Pons (tissue), 1 donor: ENCODE measurements around the gene ARHGAP1.
"Not testable (repeated sequence)": the region's sequence is repeated elsewhere in the genome, so short reads cannot be mapped to it uniquely, and the experiment has no call there.

Experiments used
- DNase-seq: peaks from one replicate; pipeline ENCODE4 v3.0.0-alpha.2; 2016; ENCODE audit warnings: low spot score

Gene ARHGAP1

DNA sequence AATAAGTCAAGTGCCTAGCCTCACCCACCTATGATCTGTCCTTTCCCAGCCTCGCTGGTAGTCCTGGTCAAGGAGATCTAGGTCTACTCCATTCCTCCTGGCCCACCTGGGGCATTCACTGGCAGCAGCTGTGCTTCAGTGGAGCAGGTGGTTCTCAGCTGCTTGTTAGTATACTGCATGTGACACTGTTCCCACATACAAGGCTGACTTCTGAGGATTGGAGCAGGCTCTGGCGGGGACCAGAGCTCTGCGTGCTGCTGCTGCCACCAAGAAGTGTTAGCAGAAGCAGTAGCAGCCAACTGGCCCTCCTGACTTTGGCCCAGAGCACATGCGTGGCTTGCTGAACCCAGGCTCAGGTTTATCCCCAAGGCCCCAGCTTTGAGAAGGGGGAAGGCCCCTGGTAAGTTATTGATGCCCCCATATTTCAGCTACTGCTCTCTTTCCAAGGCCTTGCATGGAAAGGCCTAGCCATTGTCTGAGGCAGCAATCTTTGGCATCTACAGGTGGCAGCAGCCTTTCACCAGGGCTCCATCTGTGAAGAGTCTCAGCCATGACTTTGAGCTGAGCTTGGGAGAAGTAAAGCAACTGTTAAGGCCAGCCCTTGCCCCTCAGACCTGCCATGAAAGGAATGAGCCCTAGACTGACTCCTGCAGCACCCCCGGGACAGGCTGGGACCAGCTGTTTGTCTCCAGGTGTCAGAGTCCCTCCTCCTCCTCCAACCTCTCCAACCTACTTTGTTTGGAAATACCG is 26.5 kb downstream of the ARHGAP1 start:
- DNase-seq: no peak

DNA sequence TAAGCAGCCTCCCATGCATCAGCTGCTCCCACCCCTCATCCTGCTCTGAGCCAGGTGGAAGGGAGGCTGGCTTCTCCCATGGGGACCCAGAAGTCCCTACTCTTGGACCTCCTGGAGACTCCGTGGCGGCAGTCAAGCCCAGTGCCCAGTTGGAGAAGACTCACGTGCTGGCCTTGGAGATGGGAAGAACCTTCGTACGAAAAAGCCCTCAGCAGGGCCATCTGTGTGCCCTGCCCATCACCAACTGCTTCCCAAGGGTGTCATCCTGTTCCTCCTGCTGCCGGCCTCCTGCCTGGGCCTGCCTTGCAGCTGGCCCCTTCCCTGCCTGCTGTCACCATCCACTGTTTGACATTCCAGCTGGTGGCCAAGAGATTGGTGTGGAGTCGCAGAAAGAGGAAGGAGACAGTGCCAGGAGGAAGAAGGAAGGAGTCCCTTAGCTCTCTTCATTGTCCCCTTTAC is 28.0 kb downstream of the ARHGAP1 start:
- DNase-seq: no peak

- DNase-seq: no peak
Measured at GRCh38 chr11:46671958-46672315, 28.5 kb downstream of the ARHGAP1 start.

DNA sequence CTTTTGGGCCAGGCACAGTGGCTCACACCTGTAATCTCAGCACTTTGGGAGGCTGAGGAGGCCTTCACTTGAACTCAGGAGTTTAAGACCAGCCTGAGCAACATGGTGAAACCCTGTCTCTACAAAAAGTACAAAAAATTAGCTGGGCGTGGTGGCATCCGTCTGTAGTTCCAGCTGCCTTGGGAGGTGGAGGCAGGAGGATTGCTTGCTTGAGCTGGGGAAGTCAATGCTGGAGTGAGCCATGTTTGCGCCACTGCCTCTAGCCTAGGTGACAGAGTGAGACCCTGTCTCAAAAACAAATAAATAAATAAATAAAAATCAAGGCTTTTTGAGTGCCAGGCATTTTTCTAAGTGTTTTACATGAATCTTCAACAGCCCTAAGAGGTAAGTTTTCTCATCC is 29.9 kb downstream of the ARHGAP1 start:
- DNase-seq: not testable (repeated sequence)

DNA sequence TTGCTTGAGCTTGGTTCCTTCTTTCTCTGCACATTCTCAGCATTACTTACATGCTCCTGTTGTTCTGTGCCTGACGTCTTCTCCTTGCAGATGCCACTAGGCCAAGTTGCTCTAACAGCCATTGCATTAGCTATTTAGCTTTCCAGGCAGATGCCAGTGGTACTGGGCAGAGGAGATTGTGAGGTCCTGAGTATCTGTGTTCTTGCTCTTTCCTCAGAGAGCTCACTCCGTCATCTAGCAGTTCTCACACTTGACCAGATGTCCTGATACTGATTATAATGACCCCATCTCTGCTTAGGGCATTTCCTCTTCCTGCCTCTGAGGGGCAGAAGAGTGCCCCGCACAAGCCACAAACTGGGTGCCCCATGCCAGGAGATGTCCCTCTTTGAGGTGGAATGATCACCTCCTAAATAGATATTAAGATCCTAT is 30.7 kb downstream of the ARHGAP1 start:
- DNase-seq: peak; percentile 52

GRCh38 chr11:46668480-46669085 is 31.8 kb downstream of the ARHGAP1 start:
- no peak for DNase-seq

DNA sequence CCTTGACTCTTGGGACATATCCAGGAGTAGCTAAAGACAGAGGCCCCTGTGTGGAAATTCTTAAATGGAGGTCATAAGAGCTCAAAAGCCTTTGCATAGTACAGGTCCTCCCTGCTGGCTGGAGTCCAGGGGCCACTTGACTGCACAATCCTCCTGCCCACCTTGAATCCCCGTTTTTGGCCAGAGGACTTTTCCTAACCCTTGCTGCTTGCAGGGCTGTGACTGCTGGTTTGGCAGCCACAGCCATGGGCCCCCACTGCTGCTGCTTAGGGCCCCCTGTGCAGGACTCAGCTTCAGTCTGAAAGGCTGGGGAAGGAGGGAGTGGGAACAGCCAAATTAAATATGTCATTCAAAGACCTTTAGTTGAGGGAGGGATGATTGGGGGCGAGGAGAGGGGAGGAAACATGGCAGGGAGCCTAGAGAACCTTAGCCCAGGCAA is 33.4 kb downstream of the ARHGAP1 start:
- DNase-seq: no peak

DNA sequence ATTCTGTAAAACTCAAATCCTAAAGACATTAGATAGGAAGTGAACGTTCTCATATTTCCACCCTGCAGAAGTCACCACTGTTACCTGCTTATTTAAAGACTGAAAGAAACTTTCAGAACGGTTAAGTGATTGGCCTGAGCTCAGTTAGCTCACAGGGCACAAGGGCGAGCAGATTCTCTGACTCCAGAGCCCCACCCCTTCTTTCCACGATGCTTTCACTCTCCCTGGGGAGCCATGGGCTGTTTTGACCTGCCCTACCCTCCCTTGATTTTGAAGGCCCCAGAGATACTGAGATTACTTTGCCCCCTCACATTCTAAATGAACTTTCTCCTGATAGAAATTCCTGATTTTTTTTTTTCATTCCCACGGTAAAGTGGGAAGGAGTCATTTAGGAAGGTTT is 33.9 kb downstream of the ARHGAP1 start:
- DNase-seq: no peak

DNA sequence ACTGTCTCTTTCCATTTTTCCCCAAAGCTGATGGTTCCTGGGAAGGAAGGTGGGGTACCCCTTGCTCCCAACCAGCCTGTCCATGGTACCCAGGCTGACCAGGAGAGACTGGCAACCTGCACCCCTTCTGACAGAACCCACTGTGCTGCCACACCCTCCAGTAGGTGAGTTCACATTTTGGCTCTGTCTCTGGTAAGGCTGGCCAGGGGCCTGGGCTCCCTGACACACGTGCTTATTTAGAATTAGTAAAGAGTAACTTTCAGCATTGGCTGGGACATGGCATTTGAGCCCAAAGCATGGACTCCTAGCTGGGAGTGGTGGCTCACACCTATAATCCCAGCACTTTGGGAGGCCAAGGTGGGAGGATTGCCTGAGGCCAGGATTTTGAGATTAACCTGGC is 35.1 kb downstream of the ARHGAP1 start:
- DNase-seq: no peak

- DNase-seq: no peak
Measured at GRCh38 chr11:46664612-46665011, 35.8 kb downstream of the ARHGAP1 start.

DNA sequence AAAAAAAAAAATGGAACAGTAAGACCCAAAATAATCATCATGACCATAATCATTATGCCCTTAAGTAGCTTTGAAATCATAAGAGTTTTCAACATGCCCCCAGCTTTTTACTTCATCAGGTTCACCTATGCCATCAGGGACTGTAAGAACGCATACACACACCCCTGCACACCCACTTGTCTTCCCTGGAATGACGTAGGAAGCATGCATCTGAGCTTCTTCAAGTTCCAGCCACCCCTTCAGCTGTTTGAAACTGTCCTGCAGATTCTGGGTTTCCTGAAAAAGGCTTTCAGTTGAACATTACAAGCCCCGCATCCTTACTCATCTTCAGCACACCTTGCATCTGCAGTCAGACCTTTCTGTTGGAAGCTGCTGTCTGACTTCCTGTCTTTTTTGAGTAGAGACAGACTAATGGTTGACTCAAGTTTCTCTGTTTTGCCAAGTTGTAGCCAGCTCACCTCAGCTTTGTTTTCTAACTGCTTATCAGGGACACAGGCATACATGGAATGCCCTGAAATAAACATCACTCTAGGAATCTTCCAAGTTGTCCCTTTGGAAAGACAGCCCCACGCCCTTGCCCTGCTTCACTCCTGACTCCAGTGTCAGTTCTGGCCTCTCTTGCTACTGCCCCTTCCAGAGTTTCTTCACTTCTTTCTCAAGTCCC is 37.0 kb downstream of the ARHGAP1 start:
- no peak for DNase-seq

- DNase-seq: no peak
Measured at GRCh38 chr11:46662366-46662765, 38.1 kb downstream of the ARHGAP1 start.

DNA sequence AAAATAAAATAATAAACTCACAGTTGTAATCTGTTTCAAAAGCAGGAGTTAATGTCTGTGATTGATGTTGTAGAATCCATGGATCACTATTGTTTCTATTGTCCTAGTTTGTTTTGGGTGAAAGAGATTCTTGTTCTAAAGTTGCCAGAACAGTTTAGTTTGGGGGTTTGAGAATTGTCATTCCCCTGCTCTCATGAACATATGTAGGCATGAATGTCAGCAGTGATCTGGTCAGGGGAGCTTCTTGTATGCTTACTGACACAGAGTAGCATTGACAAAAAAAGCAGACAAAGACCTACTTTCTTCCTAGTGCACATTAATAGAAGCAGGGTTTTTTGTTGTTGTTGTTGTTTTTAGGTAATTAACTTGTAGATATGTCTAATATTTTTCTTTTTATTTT is 38.6 kb downstream of the ARHGAP1 start:
- DNase-seq: peak; percentile 91

DNA sequence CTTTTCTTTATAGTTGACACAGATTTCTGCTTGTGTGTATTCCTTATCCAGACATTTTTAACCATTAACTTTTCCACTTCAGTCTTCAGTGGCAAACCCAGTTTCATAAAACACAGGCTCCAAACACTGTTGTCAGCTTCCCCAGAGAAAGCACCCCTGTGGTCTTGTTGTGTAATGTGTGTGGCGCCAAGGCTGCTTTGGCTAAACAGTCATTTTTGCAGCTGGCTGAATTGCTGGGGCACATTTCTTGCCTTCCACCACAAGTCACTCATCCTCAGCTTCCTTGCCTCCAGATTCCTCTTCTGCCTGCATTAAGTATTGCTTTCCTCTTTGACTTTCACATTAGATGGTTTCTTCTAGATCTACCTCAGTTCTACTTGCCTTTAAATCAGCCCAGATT is 40.5 kb downstream of the ARHGAP1 start:
- DNase-seq: no peak

- no peak for DNase-seq
Measured at GRCh38 chr11:46658259-46658658, 42.2 kb downstream of the ARHGAP1 start.

DNA sequence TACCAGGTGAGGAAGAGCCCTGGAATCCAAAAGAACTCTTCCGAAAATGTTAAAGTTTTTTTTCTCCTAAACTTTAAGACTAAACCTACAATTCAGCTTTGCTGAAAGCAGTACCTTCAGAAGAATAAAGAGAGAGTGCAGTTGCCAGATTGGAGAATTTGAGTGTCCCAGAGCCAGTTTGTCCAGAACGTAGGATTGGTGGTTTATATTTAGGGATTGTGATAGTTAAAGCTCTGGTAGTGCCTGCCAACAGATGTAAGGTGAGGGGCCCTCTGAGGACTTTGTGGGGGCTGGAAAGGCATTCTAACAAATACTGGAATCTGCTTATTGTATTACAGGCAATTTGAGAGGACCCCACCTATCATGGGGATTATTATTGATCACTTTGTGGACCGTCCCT is 43.2 kb downstream of the ARHGAP1 start:
- DNase-seq: no peak

DNA sequence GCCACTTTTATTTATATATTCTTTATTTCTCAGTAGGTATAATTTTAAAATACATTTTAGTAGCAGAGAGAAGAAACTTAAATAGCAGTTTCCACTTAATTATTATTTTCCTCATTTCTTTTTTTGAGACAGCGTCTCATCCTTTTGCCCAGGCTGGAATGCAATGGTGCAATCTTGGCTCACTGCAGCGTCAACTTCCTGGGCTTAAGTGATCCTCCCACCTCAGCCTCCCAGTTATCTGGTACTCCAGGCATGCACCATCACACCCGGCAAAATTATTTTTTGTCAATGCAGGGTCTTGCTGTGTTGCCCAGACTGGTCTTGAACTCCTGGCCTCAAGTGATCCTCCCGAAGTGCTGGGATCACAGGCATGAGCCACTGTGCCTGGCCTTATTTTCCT is 44.8 kb downstream of the ARHGAP1 start:
- DNase-seq: no peak

DNA sequence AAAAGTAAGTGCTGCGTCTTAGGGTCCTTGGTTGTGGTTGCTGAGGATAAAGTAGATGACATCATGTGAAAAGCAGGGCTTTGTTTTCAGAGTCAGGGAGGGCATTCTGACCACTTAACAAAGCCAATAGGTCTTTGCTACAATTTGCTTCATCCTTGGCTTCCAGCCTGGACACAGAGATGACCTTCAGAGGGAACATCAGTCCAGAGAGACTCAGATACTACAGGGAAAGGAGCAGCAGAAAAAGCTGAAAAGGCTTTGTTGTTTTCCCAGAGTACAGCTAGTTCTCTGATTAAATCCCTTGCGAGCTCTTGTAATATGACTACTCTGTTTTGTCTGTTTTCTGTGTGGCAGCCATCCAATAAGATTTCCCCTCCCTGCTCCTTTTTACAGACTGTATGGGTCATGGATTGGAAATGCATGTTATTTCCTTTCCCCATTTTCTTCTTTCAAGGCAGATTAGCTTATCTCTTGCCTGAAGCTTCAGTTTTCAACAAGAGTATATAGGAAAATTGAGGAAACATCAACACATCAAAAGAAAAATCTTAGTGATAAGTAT is 51.2 kb downstream of the ARHGAP1 start:
- peak; percentile 98 for DNase-seq

- no peak for DNase-seq
Measured at GRCh38 chr11:46643986-46644385, 56.4 kb downstream of the ARHGAP1 start.

GRCh38 chr11:46643531-46643930 is 56.9 kb downstream of the ARHGAP1 start:
- no peak for DNase-seq

DNA sequence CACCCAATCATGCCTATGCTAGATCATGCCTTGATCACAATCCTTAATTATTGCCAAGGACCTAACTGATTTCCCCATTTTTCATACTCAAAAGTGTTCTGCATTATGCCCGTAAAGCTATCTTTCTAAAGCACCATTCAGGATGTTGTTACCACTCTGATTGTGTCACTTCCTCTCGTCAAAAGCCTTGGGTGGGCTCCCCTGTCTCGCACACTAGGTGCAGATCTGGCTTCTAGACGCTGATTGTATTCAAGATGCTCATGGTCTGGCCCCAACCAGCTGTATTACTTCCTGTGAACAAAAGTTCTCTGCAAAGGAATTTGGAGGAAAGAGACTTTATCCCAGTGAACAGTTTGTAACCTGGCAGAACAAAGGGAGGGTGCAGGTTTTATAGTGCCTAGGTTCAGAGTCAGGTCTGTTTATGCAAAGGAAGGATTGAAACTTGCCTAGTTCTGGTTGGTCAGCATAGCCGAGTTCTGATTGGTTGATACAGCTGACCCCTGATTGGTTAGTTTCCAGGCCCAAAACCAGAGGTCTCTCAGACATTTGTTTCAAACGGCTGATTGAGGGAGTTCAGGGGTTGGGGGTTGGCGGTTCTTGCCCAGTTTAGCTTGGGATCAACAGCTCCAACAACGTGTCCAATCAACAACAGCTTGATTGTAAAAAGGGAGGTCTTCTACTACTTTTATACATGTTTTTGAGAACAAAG is 57.6 kb downstream of the ARHGAP1 start:
- no peak for DNase-seq

GRCh38 chr11:46641639-46642038 is 58.8 kb downstream of the ARHGAP1 start:
- no peak for DNase-seq
